HG03520 (cell line): ENCODE data around the gene TCAF1.
"Not testable (repeated sequence)": the region's sequence is repeated elsewhere in the genome, so short reads cannot be mapped to it uniquely, and the experiment has no call there.

ENCODE experiments used
- ATAC-seq: cut with Tn5 transposase; IDR thresholded peaks from one replicate; pipeline ENCODE4 v1.9.1; 2021; ENCODE audit warnings: mild to moderate bottlenecking, moderate library complexity; ENCODE audit not compliant: unreplicated experiment

The TCAF1 gene

GRCh38 chr7:143855443-143855842 lies 46.5 kb downstream of the TCAF1 start:
- ATAC-seq, result not testable (repeated sequence)

GRCh38 chr7:143850682-143851081 lies 51.3 kb downstream of the TCAF1 start:
- ATAC-seq, result no peak

- no peak for ATAC-seq
Observed at GRCh38 chr7:143849785-143850479, 52.0 kb downstream of the TCAF1 start.

- no peak for ATAC-seq
Observed at GRCh38 chr7:143848192-143848591, 53.8 kb downstream of the TCAF1 start.

- no peak for ATAC-seq
Observed at GRCh38 chr7:143846692-143847091, 55.3 kb downstream of the TCAF1 start.

- ATAC-seq, result not testable (repeated sequence)
Observed at GRCh38 chr7:143841696-143842095, 60.3 kb downstream of the TCAF1 start.

GRCh38 chr7:143840062-143840461 lies 61.9 kb downstream of the TCAF1 start:
- ATAC-seq, result not testable (repeated sequence)

- peak; percentile 52 for ATAC-seq
Observed at GRCh38 chr7:143837223-143837622, 64.8 kb downstream of the TCAF1 start.

GRCh38 chr7:143836622-143837021 lies 65.4 kb downstream of the TCAF1 start:
- ATAC-seq, result peak; percentile 79

- ATAC-seq, result peak; percentile 29
Observed at GRCh38 chr7:143836088-143836487, 65.9 kb downstream of the TCAF1 start.

GRCh38 chr7:143826578-143826977 lies 75.4 kb downstream of the TCAF1 start:
- not testable (repeated sequence) for ATAC-seq

- not testable (repeated sequence) for ATAC-seq
Observed at GRCh38 chr7:143824295-143825135, 77.5 kb downstream of the TCAF1 start.

- ATAC-seq, result not testable (repeated sequence)
Observed at GRCh38 chr7:143823634-143824294, 78.2 kb downstream of the TCAF1 start.

GRCh38 chr7:143821392-143822277 lies 80.3 kb downstream of the TCAF1 start:
- not testable (repeated sequence) for ATAC-seq

- peak; percentile 87 for ATAC-seq
Observed at GRCh38 chr7:143817873-143818272, 84.1 kb downstream of the TCAF1 start.

- not testable (repeated sequence) for ATAC-seq
Observed at GRCh38 chr7:143816471-143817133, 85.4 kb downstream of the TCAF1 start.

- ATAC-seq, result not testable (repeated sequence)
Observed at GRCh38 chr7:143810639-143811038, 91.3 kb downstream of the TCAF1 start.

GRCh38 chr7:143806664-143807071 lies 95.3 kb downstream of the TCAF1 start:
- ATAC-seq, result not testable (repeated sequence)
